Measurements from ENCODE around the gene PTPRCAP. TPM values are rescaled to one million over a fixed set of nuclear protein-coding genes. Genes with fewer than 3 reads are reported as not detected.

PTPRCAP gene
- total and polyA plus RNA-seq, 2 donors (not counting 1 experiment from before 2014, with no cell fraction given) = 266 to 565 TPM

- Mint-ChIP-seq H3K27me3 (no peaks in the 10 kb centered on the region), H3K4me1 (peaks cover 85% of the 10 kb centered on the region), H3K4me3 (peak overlapping the region; percentile 87), H3K9me3 (ENCODE audit: insufficient read depth) (no peaks in the 10 kb centered on the region), H3K27ac (peak overlapping the region; percentile 96)
- peak overlapping the region; percentile 52 for H3K9ac ChIP-seq (ENCODE audit: low read length)
- ChIA-PET POLR2A (interaction anchor here (0.8 to 9.6 kb wide), 6 partner anchors 9 to 26 kb away, joined by 4 to 110 read pairs (median 10); partner anchors contain the start of genes CABP4, PTPRCAP and TMEM134), CTCF (interaction anchor here (6.8 kb wide), 1 partner anchor 14 kb away, joined by 43 read pairs; no protein-coding TSS in a partner anchor)
- ATAC-seq (ENCODE audit: low read depth) = no peak
- peak overlapping the region; percentile 81 to 88 for H3K27ac ChIP-seq (ENCODE audit: low read length in 2 of 2)
- H3K4me3 ChIP-seq (ENCODE audit: control extremely low read depth in 1 of 5, extremely low read depth in 1 of 5, insufficient read depth in 1 of 5, low read depth in 2 of 5, low read length in 4 of 5) = no peak overlapping the region
- H3K9me3 ChIP-seq (ENCODE audit: control extremely low read depth in 1 of 3, control insufficient read depth in 2 of 3, insufficient read depth in 1 of 3, low read length in 2 of 3) = no peaks in the 10 kb centered on the region
- no peaks in the 10 kb centered on the region for H3K36me3 ChIP-seq (replicated peaks in 1 of 2; ENCODE audit: control extremely low read depth in 1 of 2, control insufficient read depth in 1 of 2, extremely low read depth in 1 of 2, insufficient read depth in 2 of 2, low read length in 1 of 2)
- peaks cover 76 to 93% of the 10 kb centered on the region in 2 donors for H3K4me1 ChIP-seq (ENCODE audit: control insufficient read depth in 2 of 2, insufficient read depth in 2 of 2, low read length in 2 of 2)
- H2AFZ ChIP-seq (ENCODE audit: insufficient read depth, low read depth, low read length, poor library complexity, severe bottlenecking) = no peak overlapping the region
- no peak for DNase-seq
- H3K4me2 ChIP-seq (replicated peaks; ENCODE audit: low read depth, low read length, poor library complexity, severe bottlenecking) = peak overlapping the region; percentile 99
- no peaks in the 10 kb centered on the region for H3K27me3 ChIP-seq (replicated peaks in 1 of 4; ENCODE audit: control extremely low read depth in 1 of 4, control insufficient read depth in 3 of 4, insufficient read depth in 4 of 4, low read length in 3 of 4)
- no peaks in the 10 kb centered on the region for H4K20me1 ChIP-seq (ENCODE audit: control insufficient read depth, insufficient read depth, low read length, poor library complexity, severe bottlenecking)
- intact Hi-C loops (cut with micrococcal nuclease) = no loop called here
- TF ChIP-seq CTCF (IDR thresholded peaks at IDR 0.05) = no peak
- TF ChIP-seq EZH2 (IDR thresholded peaks at IDR 0.05; ENCODE audit: borderline replicate concordance, insufficient read depth, low read depth, low read length, poor library complexity, severe bottlenecking) = no peak
- peaks cover 18% of the 10 kb centered on the region for H3K79me2 ChIP-seq (ENCODE audit: control insufficient read depth, insufficient read depth, low read length)
- WGBS (ENCODE audit: insufficient coverage) = 100% methylated on average over 1 of the region's 5 CpGs
These were observed 8.0 kb upstream of the PTPRCAP start for GRCh38 chr11:67445515-67445914.
